Ectodermal cell (in vitro differentiated cells): ENCODE results near the gene CFAP20DC.
"Not testable (repeated sequence)": the region's sequence is repeated elsewhere in the genome, so short reads cannot be mapped to it uniquely, and the experiment has no call there.

Experiments
- H3K27ac ChIP-seq: 2 replicates; pipeline ENCODE4 v1.7.0; 2013; ENCODE audit warnings: mild to moderate bottlenecking, low read depth, low read length; ENCODE audit not compliant: insufficient read depth, poor library complexity, severe bottlenecking
- H3K27me3 ChIP-seq: 2 replicates; pipeline ENCODE4 v1.7.0; 2013; ENCODE audit warnings: mild to moderate bottlenecking, low read length; ENCODE audit not compliant: insufficient read depth, control insufficient read depth, poor library complexity, severe bottlenecking
- H3K36me3 ChIP-seq: one replicate; pipeline ENCODE4 v1.7.0; 2013; ENCODE audit warnings: low read length; ENCODE audit not compliant: control insufficient read depth, insufficient read depth
- H3K4me1 ChIP-seq: one replicate; pipeline ENCODE4 v1.7.0; 2013; ENCODE audit warnings: low read length; ENCODE audit not compliant: control insufficient read depth, insufficient read depth
- H3K4me3 ChIP-seq: 2 replicates; pipeline ENCODE4 v1.7.0; 2013; ENCODE audit warnings: low read depth, low read length, control low read depth; ENCODE audit not compliant: insufficient read depth
- H3K9me3 ChIP-seq: 2 replicates; pipeline ENCODE4 v1.7.0; 2013; ENCODE audit warnings: mild to moderate bottlenecking, low read length, moderate library complexity; ENCODE audit not compliant: control insufficient read depth
- WGBS, 2 experiments: methylation state at CpG; one replicate each; pipeline ENCODE4 v1.1.7; 2013; ENCODE audit warnings: missing lambda C conversion rate in 2 of 2; 5-methylcytosine and 5-hydroxymethylcytosine counted together

Gene CFAP20DC

GRCh38 chr3:58858126-58858525, 191.7 kb downstream of the CFAP20DC start:
- no peaks in the 10 kb centered on the region for H3K9me3 ChIP-seq
- no peak overlapping the region for H3K4me3 ChIP-seq
- 87 to 92% methylated on average over 3 of the region's 3 CpGs for WGBS, 2 experiments

DNA sequence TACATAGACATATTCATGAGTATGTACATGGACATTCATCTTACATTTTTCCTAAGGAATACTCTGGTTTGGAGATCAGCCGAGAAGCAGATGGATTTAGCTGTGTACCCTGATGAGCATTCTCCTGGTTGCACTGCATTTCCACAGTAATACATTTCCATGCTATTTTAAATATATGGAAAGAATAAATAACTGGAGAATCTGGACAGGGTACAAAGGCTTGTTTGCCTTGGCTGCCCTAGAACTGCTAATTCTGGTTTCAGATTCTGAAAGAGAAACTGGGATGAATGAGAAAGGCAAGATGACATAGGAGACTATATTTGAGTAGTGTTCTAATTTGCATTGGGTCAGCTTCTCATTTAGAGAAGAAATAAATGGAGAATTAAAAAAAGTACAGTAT, 192.4 kb downstream of the CFAP20DC start:
- no peaks in the 10 kb centered on the region for H3K4me1 ChIP-seq
- no peak overlapping the region for H3K4me3 ChIP-seq
- no peak overlapping the region for H3K27ac ChIP-seq
- no peaks in the 10 kb centered on the region for H3K36me3 ChIP-seq
- H3K27me3 ChIP-seq, result no peaks in the 10 kb centered on the region
- H3K9me3 ChIP-seq, result no peaks in the 10 kb centered on the region
- WGBS, 2 experiments, result 100% methylated on average over 1 of the region's 1 CpG

More at GRCh38 chr3:58858126-58858525, 191.7 kb downstream of the CFAP20DC start:
- H3K36me3 ChIP-seq, result no peaks in the 10 kb centered on the region
- no peaks in the 10 kb centered on the region for H3K4me1 ChIP-seq
- H3K27me3 ChIP-seq, result no peaks in the 10 kb centered on the region
- no peak overlapping the region for H3K27ac ChIP-seq

DNA sequence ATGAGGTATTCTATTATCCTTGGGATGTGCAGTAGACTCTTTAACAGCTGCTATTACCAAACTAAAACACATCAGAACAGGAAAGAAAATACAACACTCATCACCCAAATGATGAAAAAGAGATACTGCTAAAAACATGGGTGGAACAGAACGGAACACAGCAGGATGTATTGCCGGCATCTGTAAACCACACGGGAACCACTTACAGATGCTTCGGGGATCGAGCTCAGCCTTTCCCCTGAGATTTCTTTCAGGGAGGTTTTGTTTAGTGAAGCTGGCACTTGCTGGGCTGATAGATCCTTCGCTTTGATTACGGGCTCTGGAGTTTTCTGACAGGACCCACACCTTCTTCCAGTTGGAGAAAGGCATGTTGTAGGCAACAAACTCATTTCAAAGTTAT, 201.0 kb downstream of the CFAP20DC start:
- Histone ChIP-seq H3K36me3 (no peaks in the 10 kb centered on the region), H3K4me3 (no peak overlapping the region), H3K27ac (no peak overlapping the region), H3K9me3 (no peaks in the 10 kb centered on the region), H3K4me1 (no peaks in the 10 kb centered on the region), H3K27me3 (no peaks in the 10 kb centered on the region)
- WGBS, 2 experiments, result 87 to 92% methylated on average over 7 of the region's 7 CpGs

GRCh38 chr3:58842050-58842747, 207.6 kb downstream of the CFAP20DC start:
- H3K27ac ChIP-seq, H3K4me3 ChIP-seq: not testable (repeated sequence)
- 64% methylated on average over 16 to 22 of the region's 34 CpGs for WGBS, 2 experiments

DNA sequence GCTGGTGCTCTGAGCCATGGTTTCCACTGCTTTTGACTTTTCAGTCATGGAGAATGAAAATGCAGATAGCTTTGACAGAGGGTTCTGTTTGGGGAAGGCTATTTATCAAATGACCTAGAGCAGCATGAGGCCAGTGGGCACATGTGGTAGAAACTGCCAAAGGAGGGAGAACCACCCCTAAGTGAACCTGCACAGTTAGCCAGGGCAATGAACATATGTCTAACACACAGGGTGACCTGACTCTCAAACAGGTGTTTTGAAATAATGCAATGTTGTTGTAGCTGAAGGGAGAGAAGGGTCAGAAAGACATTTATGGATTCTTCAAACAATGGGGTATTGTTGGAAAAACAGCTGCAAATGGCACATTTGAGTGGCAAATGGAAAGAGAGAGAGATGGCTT, 208.9 kb downstream of the CFAP20DC start:
- Histone ChIP-seq H3K36me3 (no peaks in the 10 kb centered on the region), H3K4me3 (no peak overlapping the region), H3K27ac (no peak overlapping the region), H3K27me3 (no peaks in the 10 kb centered on the region), H3K9me3 (no peaks in the 10 kb centered on the region), H3K4me1 (no peaks in the 10 kb centered on the region)

More at GRCh38 chr3:58842050-58842747, 207.6 kb downstream of the CFAP20DC start:
- H3K9me3 ChIP-seq, H3K27me3 ChIP-seq, H3K36me3 ChIP-seq, H3K4me1 ChIP-seq: not testable (repeated sequence)

GRCh38 chr3:58839964-58840363, 209.9 kb downstream of the CFAP20DC start:
- Histone ChIP-seq H3K4me3 (no peak overlapping the region), H3K36me3 (no peaks in the 10 kb centered on the region), H3K27ac (no peak overlapping the region), H3K9me3 (no peaks in the 10 kb centered on the region), H3K27me3 (no peaks in the 10 kb centered on the region), H3K4me1 (no peaks in the 10 kb centered on the region)
- 90 to 94% methylated on average over 1 of the region's 1 CpG for WGBS, 2 experiments

DNA sequence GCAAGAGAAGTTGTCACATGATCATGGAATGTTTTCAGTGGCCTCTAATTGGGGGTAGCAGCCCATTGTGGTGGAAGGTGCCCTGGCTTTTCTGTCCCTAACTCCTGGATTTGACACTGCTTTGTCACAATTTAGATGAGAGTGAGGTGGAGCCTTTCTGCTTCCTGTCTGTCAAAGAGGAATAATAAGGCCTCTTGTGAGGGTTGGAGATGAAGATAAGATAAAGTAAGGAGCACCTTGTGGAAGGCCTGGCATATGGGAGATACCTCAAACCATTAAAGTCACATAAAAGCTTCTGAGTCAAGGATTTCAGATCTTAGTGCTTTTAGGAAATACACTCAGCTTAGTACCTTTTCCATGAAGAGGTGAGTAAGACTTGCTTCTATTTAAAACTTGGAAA, 210.6 kb downstream of the CFAP20DC start:
- Histone ChIP-seq H3K27ac (no peak overlapping the region), H3K4me1 (no peaks in the 10 kb centered on the region), H3K36me3 (no peaks in the 10 kb centered on the region), H3K27me3 (no peaks in the 10 kb centered on the region), H3K9me3 (no peaks in the 10 kb centered on the region), H3K4me3 (no peak overlapping the region)

DNA sequence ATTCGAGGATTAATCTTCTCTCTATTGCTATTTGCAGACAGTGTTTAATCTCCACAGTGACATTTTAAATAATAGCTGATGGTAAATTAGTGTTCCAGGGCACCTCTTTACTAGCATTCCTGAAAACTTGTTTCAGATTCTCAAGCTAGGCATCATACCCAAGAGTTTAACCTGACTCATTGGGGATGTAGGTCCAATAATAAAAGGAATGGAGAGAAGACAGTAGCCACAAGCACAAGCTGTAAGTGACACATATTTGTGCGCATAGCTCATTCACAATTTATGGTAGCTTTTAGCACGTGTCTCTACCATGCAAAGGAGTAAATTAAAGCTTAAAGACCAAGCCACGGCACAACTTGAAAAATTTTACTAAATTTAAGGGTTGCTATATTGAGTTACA, 212.0 kb downstream of the CFAP20DC start:
- no peaks in the 10 kb centered on the region for H3K4me1 ChIP-seq
- 94% methylated on average over 4 of the region's 4 CpGs for WGBS, 2 experiments
- H3K27ac ChIP-seq, result no peak overlapping the region
- no peaks in the 10 kb centered on the region for H3K36me3 ChIP-seq
- H3K9me3 ChIP-seq, result no peaks in the 10 kb centered on the region
- H3K4me3 ChIP-seq, result no peak overlapping the region
- H3K27me3 ChIP-seq, result no peaks in the 10 kb centered on the region

DNA sequence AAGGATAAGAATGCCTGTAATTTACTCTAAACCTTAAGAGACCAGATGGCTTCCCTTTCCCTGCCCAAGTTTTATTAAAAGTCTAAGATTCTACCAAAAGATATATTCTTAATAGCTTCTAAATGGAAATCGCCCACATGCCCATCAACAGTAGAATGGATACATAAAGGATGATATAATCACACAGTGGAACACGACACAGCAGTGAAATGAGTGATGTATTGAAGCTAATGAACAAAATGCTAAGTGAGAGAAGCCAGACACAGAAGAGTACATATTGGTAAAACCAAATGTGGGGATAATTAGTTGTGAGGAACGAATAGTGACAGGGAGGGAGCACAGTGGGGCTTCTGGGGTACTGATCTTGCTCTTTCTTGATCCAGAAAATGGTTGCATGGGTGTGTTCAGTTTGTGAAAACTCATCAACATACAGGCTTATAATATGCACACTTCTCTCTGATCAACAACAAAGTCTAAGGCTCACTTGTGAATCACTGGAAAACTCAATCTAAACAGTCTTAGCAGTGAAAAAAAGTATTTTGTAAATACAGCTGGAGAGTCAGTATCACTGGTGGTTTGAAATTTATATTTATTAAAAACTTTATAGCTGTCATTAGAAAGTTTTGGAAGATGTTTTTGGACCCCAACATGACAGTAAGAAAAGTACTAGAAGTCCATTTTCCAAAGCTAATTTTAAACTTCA, 212.5 kb downstream of the CFAP20DC start:
- WGBS, 2 experiments, result 95 to 97% methylated on average over 2 to 3 of the region's 3 CpGs
- Histone ChIP-seq H3K9me3 (no peaks in the 10 kb centered on the region), H3K27me3 (no peaks in the 10 kb centered on the region), H3K27ac (no peak overlapping the region), H3K4me1 (no peaks in the 10 kb centered on the region), H3K4me3 (no peak overlapping the region), H3K36me3 (no peaks in the 10 kb centered on the region)

DNA sequence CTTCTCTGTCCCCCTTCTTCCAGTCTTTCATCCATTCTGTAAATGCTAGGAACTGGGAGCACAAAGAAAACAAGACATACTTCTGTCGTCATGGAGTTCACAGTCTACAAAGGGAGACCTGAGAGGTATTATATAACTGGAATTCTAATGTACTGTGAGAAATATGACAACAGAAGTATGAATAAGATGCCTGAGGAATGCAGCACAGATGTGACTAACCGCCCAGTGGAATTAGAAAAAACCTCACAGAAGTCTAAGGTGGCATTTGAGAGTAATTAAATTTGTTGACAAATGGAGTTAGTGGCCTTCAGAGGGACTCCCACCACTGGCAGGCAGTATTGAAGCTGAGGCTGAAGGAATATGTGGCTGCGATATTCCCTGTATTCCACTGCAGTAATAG, 214.7 kb downstream of the CFAP20DC start:
- Histone ChIP-seq H3K27me3 (no peaks in the 10 kb centered on the region), H3K4me3 (no peak overlapping the region), H3K4me1 (no peaks in the 10 kb centered on the region), H3K27ac (no peak overlapping the region), H3K9me3 (no peaks in the 10 kb centered on the region), H3K36me3 (no peaks in the 10 kb centered on the region)
- 91 to 92% methylated on average over 3 of the region's 3 CpGs for WGBS, 2 experiments
